ENCODE results near the gene SLC22A2.

GRCh38 chr6:160203076-160203475, 55.5 kb downstream of the SLC22A2 start:
- TF ChIP-seq JUND (CRISPR knock-in tag; IDR thresholded peaks at IDR 0.05), result no peak
- no peak for TF ChIP-seq ZNF276 (CRISPR knock-in tag; IDR thresholded peaks at IDR 0.05; ENCODE audit: low read depth)
- TF ChIP-seq ZNF704 (CRISPR knock-in tag; IDR thresholded peaks at IDR 0.05; ENCODE audit: borderline replicate concordance), result no peak
- no peak for TF ChIP-seq CREM (IDR thresholded peaks at IDR 0.05)
- TF ChIP-seq CREM (CRISPR knock-in tag; IDR thresholded peaks at IDR 0.05), result no peak
- TF ChIP-seq PRDM15 (CRISPR knock-in tag; IDR thresholded peaks at IDR 0.05), result no peak
- no peak for TF ChIP-seq ZNF12 (CRISPR knock-in tag; IDR thresholded peaks at IDR 0.05)

All from HepG2 (cell line).